D721Med (cell line): ENCODE measurements around the gene LDLRAD3.

Experiments
- DNase-seq: peaks from one replicate; pipeline ENCODE4 v3.0.0; 2011; ENCODE audit warnings: low spot score; ENCODE audit not compliant: insufficient read length
- FAIRE-seq: peaks from 2 replicates; lab custom pipeline; 2011; peaks lifted over from hg19 to GRCh38; lab: Jason Lieb, UNC
- TF ChIP-seq, protein P1 (sequence below): IDR thresholded peaks from 2 replicates; pipeline ENCODE4 v1.5.1; 2012; ENCODE audit warnings: mild to moderate bottlenecking, control low read depth; ENCODE audit not compliant: insufficient read depth; ENCODE audit errors: missing control alignments

Gene LDLRAD3

DNA sequence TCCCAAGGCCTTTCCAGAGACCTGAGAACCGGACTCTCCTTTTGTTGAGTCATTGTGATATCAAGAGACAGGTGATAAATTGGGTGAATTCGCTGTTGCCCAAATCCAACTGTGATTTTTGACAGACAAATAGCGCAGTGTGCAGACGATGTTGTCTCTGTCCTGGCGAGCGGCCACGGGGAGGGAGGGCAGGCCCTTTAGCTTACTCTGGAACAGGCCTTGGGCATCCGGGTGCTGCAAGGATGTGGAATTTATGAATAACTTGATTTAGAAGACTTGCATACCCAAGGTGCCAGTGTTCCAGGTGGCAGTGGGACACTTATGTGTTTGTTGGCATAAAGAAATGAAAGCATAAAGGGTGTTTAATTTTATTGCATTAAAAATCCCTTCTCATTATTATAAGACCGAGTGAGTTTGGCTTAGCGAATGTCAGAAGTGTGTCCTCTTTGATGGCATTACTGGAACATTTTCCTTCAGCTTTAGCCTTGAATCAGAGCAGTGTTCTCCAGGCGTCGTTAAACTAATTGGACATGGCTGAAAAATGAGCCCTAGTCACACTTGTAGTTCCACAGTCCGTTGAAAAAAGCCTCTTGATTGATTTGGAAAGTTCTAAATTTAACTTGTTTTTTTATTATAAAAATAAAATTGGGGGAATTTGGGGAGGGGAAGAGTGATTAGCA, 9.4 kb downstream of the LDLRAD3 start:
- DNase-seq (no peak), FAIRE-seq (no peak)
- TF ChIP-seq, protein P1, sequence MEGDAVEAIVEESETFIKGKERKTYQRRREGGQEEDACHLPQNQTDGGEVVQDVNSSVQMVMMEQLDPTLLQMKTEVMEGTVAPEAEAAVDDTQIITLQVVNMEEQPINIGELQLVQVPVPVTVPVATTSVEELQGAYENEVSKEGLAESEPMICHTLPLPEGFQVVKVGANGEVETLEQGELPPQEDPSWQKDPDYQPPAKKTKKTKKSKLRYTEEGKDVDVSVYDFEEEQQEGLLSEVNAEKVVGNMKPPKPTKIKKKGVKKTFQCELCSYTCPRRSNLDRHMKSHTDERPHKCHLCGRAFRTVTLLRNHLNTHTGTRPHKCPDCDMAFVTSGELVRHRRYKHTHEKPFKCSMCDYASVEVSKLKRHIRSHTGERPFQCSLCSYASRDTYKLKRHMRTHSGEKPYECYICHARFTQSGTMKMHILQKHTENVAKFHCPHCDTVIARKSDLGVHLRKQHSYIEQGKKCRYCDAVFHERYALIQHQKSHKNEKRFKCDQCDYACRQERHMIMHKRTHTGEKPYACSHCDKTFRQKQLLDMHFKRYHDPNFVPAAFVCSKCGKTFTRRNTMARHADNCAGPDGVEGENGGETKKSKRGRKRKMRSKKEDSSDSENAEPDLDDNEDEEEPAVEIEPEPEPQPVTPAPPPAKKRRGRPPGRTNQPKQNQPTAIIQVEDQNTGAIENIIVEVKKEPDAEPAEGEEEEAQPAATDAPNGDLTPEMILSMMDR: no peak

GRCh38 chr11:35954205-35954604, 10.3 kb downstream of the LDLRAD3 start:
- TF ChIP-seq, protein P1: no peak
- FAIRE-seq: no peak
- DNase-seq: no peak

DNA sequence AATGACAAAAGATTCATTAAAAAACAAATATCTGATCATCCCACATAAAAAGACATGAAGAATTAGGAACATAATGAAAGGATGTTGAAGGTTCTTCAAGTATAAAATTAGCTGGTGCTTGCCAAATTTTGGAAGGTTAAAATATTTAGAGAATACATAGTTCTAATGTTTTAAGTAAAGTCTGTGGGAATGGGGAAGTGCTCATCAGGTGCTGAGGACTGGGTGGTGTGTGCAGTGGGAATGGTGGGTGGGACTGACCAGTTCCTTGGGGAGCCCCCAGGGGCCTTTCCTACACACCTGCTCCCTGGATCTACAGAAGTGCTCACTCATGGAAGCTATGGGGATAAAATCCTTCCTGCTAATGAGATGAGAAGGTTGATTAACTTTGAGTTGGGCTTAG, 11.8 kb downstream of the LDLRAD3 start:
- DNase-seq (peak; percentile 26), FAIRE-seq (no peak)
- TF ChIP-seq, protein P1: no peak

DNA sequence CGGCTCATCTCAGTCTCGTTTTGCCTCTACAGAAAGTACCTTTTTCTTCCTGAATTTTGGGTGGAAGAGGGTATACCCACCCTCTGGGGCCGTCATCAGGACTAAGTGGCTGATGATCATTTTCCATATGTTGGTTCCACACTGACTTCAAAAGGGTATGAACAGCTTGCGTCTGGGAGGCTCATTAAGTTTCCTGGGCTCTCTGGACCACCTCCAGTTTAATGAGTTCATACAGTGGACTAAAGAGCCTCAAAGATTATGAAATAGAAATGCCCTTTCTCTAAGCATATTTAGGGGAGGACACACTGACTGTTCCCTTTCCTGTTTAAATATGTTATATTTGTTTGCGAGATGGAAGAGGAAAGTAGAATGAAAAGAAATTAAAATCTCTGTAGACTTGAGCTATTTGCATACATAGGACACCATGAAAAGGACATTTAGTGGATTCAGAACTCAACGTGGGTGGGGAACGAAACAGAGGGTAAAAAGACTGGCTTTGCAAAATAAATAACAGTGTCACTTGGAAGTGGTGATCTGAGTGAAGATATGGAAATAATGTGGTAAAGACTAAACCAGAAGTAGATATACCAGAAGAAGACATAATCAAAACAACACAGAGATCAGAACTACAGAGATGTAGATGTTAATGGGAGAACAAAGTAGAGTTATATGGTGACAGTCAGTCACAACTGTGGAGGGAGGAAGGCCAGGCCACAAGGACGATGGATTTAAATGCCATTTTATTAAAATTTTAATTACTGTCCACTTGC, 18.7 kb downstream of the LDLRAD3 start:
- DNase-seq (no peak), FAIRE-seq (no peak)
- TF ChIP-seq, protein P1: no peak

DNA sequence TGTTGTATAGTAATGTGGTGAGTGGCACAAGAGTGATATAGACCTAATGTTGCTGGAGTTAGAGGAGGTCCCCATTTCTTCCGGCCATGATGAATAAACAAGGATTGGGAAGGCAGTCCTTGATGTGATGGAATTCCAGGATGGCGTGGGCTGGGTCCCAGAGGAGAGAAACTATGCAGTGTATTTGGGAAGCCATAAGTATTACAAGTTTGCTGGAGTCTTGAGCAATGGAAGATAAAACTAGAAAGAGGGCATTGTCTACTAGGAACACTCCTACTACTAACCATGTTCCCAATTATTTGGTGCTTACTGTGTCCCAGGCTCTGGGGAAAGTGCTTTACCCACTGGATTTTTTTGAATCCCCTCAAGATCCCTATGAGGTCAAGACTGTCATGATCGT, 20.0 kb downstream of the LDLRAD3 start:
- no peak for DNase-seq
- TF ChIP-seq, protein P1: no peak
- no peak for FAIRE-seq

GRCh38 chr11:35964841-35965240, 21.0 kb downstream of the LDLRAD3 start:
- TF ChIP-seq, protein P1: no peak
- DNase-seq: no peak
- FAIRE-seq: no peak

DNA sequence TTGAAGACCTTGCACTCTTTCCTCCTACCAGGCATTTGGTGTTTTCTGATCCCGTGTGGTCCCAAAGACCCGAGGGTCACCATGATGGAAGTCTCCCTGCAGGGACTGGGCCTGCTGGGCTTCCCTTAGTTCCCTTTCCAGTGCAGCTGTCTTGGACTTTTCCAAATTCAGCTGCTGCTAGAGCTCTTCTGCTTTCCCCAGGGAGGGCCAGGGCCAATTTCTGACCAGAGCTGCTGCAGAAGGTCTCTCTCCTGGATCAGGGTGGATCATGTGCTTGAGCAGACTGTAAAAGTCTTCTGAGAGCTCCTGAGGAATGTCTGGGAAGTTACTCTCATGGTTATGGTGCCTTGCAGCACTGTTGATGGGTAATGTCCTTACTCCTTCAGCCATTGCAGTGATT, 23.2 kb downstream of the LDLRAD3 start:
- TF ChIP-seq, protein P1: no peak
- FAIRE-seq (no peak), DNase-seq (no peak)
